BJ (cell line): ENCODE data around the gene OVAAL. TPM values are rescaled to one million over a fixed set of nuclear protein-coding genes. Genes with fewer than 3 reads are reported as not detected.

ENCODE experiments used
- CTCF ChIA-PET: fragments of 350-600 bp; formaldehyde crosslinking; extraction: SDS; loops from one replicate; lab custom pipeline; 2021; ENCODE audit warnings: antibody characterized with exemption, inconsistent platforms; lab: Yijun Ruan, JAX
- POLR2A ChIA-PET: fragments of 300-600 bp; sonication (Branson Sonifier 250); formaldehyde crosslinking; extraction: SDS; loops from one replicate; lab custom pipeline; 2021; ENCODE audit warnings: antibody characterized with exemption; lab: Charles Lee
- DNase-seq: peaks from one replicate; pipeline ENCODE4 v3.0.0-alpha.2; 2011; ENCODE audit warnings: low read depth
- H3K27me3 ChIP-seq: 2 replicates; pipeline ENCODE4 v1.6.0; 2011; ENCODE audit warnings: low read length; ENCODE audit not compliant: control insufficient read depth, insufficient read depth
- H3K36me3 ChIP-seq: 2 replicates; pipeline ENCODE4 v1.5.1; 2011; ENCODE audit warnings: low read length; ENCODE audit not compliant: control insufficient read depth, insufficient read depth
- H3K4me3 ChIP-seq: 2 replicates; pipeline ENCODE4 v1.5.1; 2011; ENCODE audit warnings: low read depth, mild to moderate bottlenecking, control low read depth, low read length
- polyA plus RNA-seq: library from polyadenylated mRNA; depleted of rRNA; stranded (reverse); fragments of >200 nt; gene quantifications from 2 replicates; pipeline ENCODE4 v1.2.3, GENCODE V29; 2011
- TF ChIP-seq, protein P1 (sequence below): IDR thresholded peaks from 2 replicates; pipeline ENCODE4 v1.5.1; 2011; ENCODE audit warnings: low read depth, mild to moderate bottlenecking, control low read depth, inconsistent platforms, low read length, moderate library complexity; ENCODE audit not compliant: insufficient read depth

Gene OVAAL
- polyA plus RNA-seq, 1 experiment, result not detected

DNA sequence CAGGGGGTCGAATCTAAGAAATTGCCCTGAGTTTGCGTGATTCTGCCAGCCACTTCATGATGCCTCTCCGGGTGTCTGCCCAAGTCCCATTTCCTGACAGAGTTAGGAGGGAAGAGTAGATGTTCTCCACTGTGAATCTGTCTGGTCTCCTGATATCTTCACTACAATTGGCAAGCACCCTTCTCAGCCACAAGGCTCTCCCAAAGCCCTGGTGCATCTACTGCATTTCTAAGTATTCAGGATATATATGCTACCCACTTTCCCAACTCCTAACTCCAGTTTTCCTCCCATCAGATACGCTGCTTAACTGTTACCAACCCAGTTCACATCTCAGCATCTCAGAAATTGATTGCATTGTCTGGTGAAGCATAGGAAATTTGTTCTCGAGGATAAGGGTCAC is 25.9 kb upstream of the OVAAL start:
- no peak for DNase-seq
- CTCF ChIA-PET, result interaction anchor here (0.8 to 7.5 kb wide), 8 partner anchors 14 to 330 kb away, joined by 3 to 54 read pairs (median 4); no protein-coding TSS in a partner anchor
- POLR2A ChIA-PET, result no interaction called here
- H3K27me3 ChIP-seq, result no peaks in the 10 kb centered on the region
- no peak overlapping the region for H3K4me3 ChIP-seq
- no peaks in the 10 kb centered on the region for H3K36me3 ChIP-seq
- TF ChIP-seq, protein P1, sequence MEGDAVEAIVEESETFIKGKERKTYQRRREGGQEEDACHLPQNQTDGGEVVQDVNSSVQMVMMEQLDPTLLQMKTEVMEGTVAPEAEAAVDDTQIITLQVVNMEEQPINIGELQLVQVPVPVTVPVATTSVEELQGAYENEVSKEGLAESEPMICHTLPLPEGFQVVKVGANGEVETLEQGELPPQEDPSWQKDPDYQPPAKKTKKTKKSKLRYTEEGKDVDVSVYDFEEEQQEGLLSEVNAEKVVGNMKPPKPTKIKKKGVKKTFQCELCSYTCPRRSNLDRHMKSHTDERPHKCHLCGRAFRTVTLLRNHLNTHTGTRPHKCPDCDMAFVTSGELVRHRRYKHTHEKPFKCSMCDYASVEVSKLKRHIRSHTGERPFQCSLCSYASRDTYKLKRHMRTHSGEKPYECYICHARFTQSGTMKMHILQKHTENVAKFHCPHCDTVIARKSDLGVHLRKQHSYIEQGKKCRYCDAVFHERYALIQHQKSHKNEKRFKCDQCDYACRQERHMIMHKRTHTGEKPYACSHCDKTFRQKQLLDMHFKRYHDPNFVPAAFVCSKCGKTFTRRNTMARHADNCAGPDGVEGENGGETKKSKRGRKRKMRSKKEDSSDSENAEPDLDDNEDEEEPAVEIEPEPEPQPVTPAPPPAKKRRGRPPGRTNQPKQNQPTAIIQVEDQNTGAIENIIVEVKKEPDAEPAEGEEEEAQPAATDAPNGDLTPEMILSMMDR, result no peak

DNA sequence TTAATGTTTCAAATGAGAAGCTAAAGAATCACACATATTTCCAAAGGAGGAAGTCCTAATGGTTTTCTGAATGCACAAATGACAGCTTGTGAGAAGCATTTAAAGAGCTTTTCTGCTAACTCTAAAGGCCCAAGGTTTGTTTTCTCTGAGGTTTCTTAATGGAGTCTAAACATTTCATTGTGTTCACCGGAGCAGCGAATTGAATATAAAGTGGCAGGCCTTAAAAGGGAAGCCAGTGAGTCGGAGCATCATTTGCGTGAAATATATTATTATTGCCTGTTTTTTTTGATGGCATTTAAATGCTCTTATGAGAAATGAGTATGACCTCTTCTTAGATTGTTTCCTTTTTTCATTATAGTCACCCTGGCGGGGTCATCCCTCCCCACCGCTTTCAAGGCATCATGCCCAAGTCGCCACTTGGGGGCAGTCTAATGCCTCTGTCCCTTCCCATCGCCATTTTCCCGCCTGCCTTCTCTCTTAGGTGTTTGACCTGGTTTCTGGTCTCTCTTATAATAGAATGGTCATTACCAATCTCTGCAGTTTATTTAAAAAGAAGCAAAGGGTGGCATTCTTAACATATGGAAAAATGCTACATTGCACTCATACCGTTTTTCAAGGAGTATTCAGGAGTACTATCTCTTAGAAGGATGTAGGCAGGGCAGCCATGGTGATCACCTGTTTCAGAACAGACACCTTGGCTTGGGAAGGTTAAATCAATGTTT is 25.3 kb upstream of the OVAAL start:
- H3K4me3 ChIP-seq, result no peak overlapping the region
- ChIA-PET CTCF (interaction anchor here (0.8 to 7.5 kb wide), 8 partner anchors 15 to 329 kb away, joined by 3 to 54 read pairs (median 4); no protein-coding TSS in a partner anchor), POLR2A (no interaction called here)
- TF ChIP-seq, protein P1, result peak; percentile 79
- no peak for DNase-seq
- no peaks in the 10 kb centered on the region for H3K27me3 ChIP-seq
- no peaks in the 10 kb centered on the region for H3K36me3 ChIP-seq

DNA sequence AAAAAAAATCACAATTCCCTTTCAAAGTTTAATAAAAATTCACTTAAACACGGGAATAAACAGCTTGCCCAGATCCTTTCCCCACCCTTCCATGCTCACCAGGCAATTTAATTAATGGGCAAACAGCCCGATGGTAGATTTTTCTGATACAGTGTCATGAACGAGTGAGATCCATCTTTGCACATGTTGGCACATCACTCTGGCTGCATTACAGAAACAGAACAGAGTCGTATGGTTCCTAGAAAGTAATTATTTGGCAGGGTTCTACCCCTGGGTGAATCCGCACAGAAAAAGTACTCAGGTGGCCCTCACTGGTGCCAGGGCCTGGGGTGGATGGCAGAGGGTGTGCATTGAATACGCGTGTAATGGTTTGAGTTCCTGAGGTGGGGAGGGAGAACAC is 24.6 kb upstream of the OVAAL start:
- no peak for DNase-seq
- ChIA-PET CTCF (interaction anchor here (1.6 to 7.5 kb wide), 3 partner anchors 15 to 329 kb away, joined by 5 to 54 read pairs (median 12); no protein-coding TSS in a partner anchor), POLR2A (no interaction called here)
- H3K27me3 ChIP-seq, result no peaks in the 10 kb centered on the region
- H3K4me3 ChIP-seq, result no peak overlapping the region
- TF ChIP-seq, protein P1, result no peak
- H3K36me3 ChIP-seq, result no peaks in the 10 kb centered on the region

DNA sequence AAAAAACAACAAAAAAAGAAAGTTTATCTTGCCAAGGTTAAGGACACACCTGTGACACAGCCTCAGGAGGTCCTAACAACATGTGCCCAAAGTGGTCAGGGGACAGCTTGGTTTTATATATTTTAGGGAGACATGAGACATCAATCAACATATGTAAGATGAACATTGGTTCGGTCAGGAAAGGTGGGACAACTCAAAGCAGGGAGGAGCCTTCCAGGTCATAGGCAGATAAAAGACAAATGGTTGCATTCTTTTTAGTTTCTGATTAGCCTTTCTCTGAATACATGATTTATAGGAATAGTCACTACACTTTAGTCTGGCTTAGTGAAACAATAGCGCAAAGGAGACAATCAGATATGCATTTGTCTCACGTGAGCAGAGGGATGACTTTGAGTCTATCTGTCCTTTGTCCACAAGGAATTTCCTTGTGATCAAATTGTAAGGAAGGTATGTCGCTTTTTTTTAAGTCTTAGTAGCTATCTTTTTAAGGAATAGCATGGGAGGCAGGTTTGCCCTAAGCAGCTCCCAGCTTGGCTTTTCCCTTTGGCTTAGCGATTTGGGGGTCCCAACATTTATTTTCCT is 23.3 kb upstream of the OVAAL start:
- TF ChIP-seq, protein P1, result no peak
- Histone ChIP-seq H3K36me3 (no peaks in the 10 kb centered on the region), H3K27me3 (no peaks in the 10 kb centered on the region), H3K4me3 (no peak overlapping the region)
- ChIA-PET CTCF (interaction anchor here (1.8 kb wide), 1 partner anchor 328 kb away, joined by 8 read pairs; no protein-coding TSS in a partner anchor), POLR2A (interaction anchor here (0.6 kb wide), 1 partner anchor 28 kb away, joined by 5 read pairs; no protein-coding TSS in a partner anchor)
- DNase-seq, result no peak

DNA sequence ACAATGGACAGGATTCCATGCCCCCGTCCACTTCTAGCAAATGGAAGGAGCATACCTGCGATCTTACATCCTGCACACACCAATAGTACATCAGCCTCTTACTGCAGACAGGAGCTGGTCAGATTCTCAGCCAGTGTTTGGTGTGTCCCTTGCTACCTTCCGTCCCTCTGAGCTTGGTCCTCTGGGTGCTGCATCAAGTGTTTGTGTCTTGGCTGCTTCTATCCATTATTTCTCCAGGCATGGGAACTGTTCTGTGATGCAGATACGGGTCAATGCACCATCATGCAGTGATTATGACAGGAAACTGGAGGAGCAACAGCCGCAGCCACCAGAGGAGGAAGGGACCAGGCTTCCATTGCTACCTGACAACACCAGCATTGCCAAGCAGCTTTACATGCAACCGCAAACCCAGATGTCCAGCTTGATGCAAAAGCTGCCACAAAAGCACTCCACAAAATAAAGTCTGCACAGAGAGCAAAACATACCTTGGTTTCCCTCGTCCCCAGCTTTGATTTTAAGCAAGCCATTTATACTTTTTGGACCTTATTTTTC is 21.9 kb upstream of the OVAAL start:
- Histone ChIP-seq H3K36me3 (no peaks in the 10 kb centered on the region), H3K27me3 (no peaks in the 10 kb centered on the region), H3K4me3 (no peak overlapping the region)
- ChIA-PET CTCF (interaction anchor here (1.1 to 1.3 kb wide), 3 partner anchors 21 to 325 kb away, joined by 3 read pairs; no protein-coding TSS in a partner anchor), POLR2A (no interaction called here)
- TF ChIP-seq, protein P1, result no peak
- no peak for DNase-seq
